Thyroid gland (tissue), 4 donors: Measurements from ENCODE around the gene PPP1CC. TPM values are rescaled to one million over a fixed set of nuclear protein-coding genes. Genes with fewer than 3 reads are reported as not detected.

Experiments
- DNase-seq, 2 donors: peaks; one replicate each; pipeline ENCODE4 v3.0.0-alpha.2; 2019
- H3K27ac ChIP-seq, 3 donors: fragments of 200-600 bp; sonication (generic); 1 replicate in 2 of 3; 2 replicates in 1 of 3; pipeline ENCODE4 v1.5.1; 2016 to 2019; ENCODE audit warnings: mild to moderate bottlenecking in 1 of 3, moderate library complexity in 1 of 3
- H3K27me3 ChIP-seq: fragments of 200-600 bp; sonication (generic); one replicate; pipeline ENCODE4 v1.5.1; 2019
- H3K36me3 ChIP-seq, 2 donors: fragments of 200-600 bp; sonication (generic); one replicate each; pipeline ENCODE4 v1.5.1; 2016 to 2019
- H3K4me1 ChIP-seq, 2 donors: fragments of 200-600 bp; sonication (generic); one replicate each; pipeline ENCODE4 v1.5.1; 2017 to 2019
- H3K4me3 ChIP-seq, 3 donors: fragments of 200-600 bp; sonication (generic); replicated peaks in 1 of 3; 1 replicate in 2 of 3; 2 replicates in 1 of 3; pipeline ENCODE4 v1.5.1; 2016; ENCODE audit warnings: mild to moderate bottlenecking in 1 of 3
- H3K9me3 ChIP-seq: fragments of 200-600 bp; sonication (generic); one replicate; pipeline ENCODE4 v1.5.1; 2017
- CTCF ChIP-seq, 6 experiments: fragments of 200-600 bp in 3 of 6; fragments of 450-650 bp in 3 of 6; sonication (generic) in 3 of 6; IDR thresholded peaks; one replicate each; pipeline ENCODE4 v1.5.1; 2016 to 2019; ENCODE audit warnings: antibody characterized with exemption in 6 of 6, mild to moderate bottlenecking in 2 of 6, inconsistent platforms in 1 of 6, moderate library complexity in 1 of 6
- POLR2A ChIP-seq, 2 donors: fragments of 450-650 bp; IDR thresholded peaks; one replicate each; pipeline ENCODE4 v1.6.1; 2017; ENCODE audit warnings: antibody characterized with exemption in 2 of 2, mild to moderate bottlenecking in 2 of 2, moderate library complexity in 1 of 2
- WGBS, 2 donors: methylation state at CpG; one replicate each; pipeline ENCODE4 v1.1.5; 2017; 5-methylcytosine and 5-hydroxymethylcytosine counted together
- intact Hi-C: fragments of 100-400 bp; cut with DNase I; formaldehyde crosslinking; loops from one replicate; pipeline ENCODE4 v1.15.1; 2023
- total RNA-seq, 4 donors: library from RNA; depleted of rRNA; stranded (reverse); fragments of >200 nt; gene quantifications; one replicate each; pipeline ENCODE4 v1.2.3, GENCODE V29; 2016

PPP1CC gene
- total RNA-seq, 4 donors from 2014 or later = 85.3 to 154 (median 118) TPM

- DNase-seq = no peak
- TF ChIP-seq POLR2A (IDR thresholded peaks at IDR 0.05) (no peak), CTCF (IDR thresholded peaks at IDR 0.05) (no peak)
These were observed 3.0 kb upstream of the PPP1CC start for GRCh38 chr12:110745542-110746284.

GRCh38 chr12:110744601-110745264, 2.0 kb upstream of the PPP1CC start:
- Histone ChIP-seq H3K4me1 (peaks cover 19 to 23% of the 10 kb centered on the region in 2 donors), H3K27ac (no peak overlapping the region), H3K9me3 (no peaks in the 10 kb centered on the region), H3K36me3 (no peaks in the 10 kb centered on the region), H3K4me3 (no peak overlapping the region), H3K27me3 (no peaks in the 10 kb centered on the region)
- 75 to 84% methylated on average over 5 of the region's 5 CpGs for WGBS, 2 donors
- intact Hi-C loops = no loop called here
- TF ChIP-seq CTCF (IDR thresholded peaks at IDR 0.05) (no peak), POLR2A (IDR thresholded peaks at IDR 0.05) (no peak)
- DNase-seq = no peak

More at GRCh38 chr12:110745542-110746284, 3.0 kb upstream of the PPP1CC start:
- Histone ChIP-seq H3K4me1 (peaks cover 10 to 13% of the 10 kb centered on the region in 2 donors), H3K27me3 (no peaks in the 10 kb centered on the region), H3K27ac (no peak overlapping the region), H3K4me3 (no peak overlapping the region), H3K36me3 (no peaks in the 10 kb centered on the region), H3K9me3 (no peaks in the 10 kb centered on the region)
- 85 to 87% methylated on average over 16 of the region's 16 CpGs for WGBS, 2 donors
- intact Hi-C loops = no loop called here

- Histone ChIP-seq H3K4me3 (no peak overlapping the region), H3K9me3 (no peaks in the 10 kb centered on the region), H3K36me3 (no peaks in the 10 kb centered on the region), H3K4me1 (peaks cover 25 to 29% of the 10 kb centered on the region in 2 donors), H3K27ac (no peak overlapping the region), H3K27me3 (no peaks in the 10 kb centered on the region)
- no peak for TF ChIP-seq POLR2A (IDR thresholded peaks at IDR 0.05)
- TF ChIP-seq CTCF (IDR thresholded peaks at IDR 0.05) = no peak
- no peak for DNase-seq
- WGBS, 2 donors = 71 to 75% methylated on average over 4 of the region's 4 CpGs
- intact Hi-C loops = no loop called here
These were observed 1.5 kb upstream of the PPP1CC start for GRCh38 chr12:110744151-110744571.

GRCh38 chr12:110743571-110744093, 941 bp upstream of the PPP1CC start:
- H3K36me3 ChIP-seq = no peaks in the 10 kb centered on the region
- 19 to 26% methylated on average over 24 to 26 of the region's 26 CpGs for WGBS, 2 donors
- no peaks in the 10 kb centered on the region for H3K9me3 ChIP-seq
- peak; percentile 20 to 25 for DNase-seq
- H3K27ac ChIP-seq = peak overlapping the region in 1 of 3 donors; percentile 53
- H3K4me1 ChIP-seq = peaks cover 30 to 34% of the 10 kb centered on the region in 2 donors
- intact Hi-C loops = no loop called here
- peak overlapping the region in 2 of 3 donors; percentile 31 to 92 for H3K4me3 ChIP-seq
- no peaks in the 10 kb centered on the region for H3K27me3 ChIP-seq
- no peak for TF ChIP-seq CTCF (IDR thresholded peaks at IDR 0.05)
- no peak for TF ChIP-seq POLR2A (IDR thresholded peaks at IDR 0.05)
